SK-N-SH treated with all-trans-retinoic acid at 6 μM for 48 hours (cell line): ENCODE measurements around the gene TNFRSF21.

Experiments used
- ESRRG ChIP-seq: fragments of 250-450 bp; sonication (Bioruptor Pico); IDR thresholded peaks from 2 replicates; pipeline ENCODE4 v1.6.1; 2021; ENCODE audit warnings: mild to moderate bottlenecking
- RARB ChIP-seq: fragments of 250-450 bp; sonication (Bioruptor Pico); IDR thresholded peaks from 2 replicates; pipeline ENCODE4 v1.8.0; 2021; ENCODE audit warnings: mild to moderate bottlenecking, moderate library complexity
- TF ChIP-seq, protein P1 (sequence below): fragments of 250-450 bp; sonication (Bioruptor Pico); IDR thresholded peaks from 2 replicates; pipeline ENCODE4 v1.5.1; 2020; ENCODE audit warnings: low read depth, mild to moderate bottlenecking, moderate library complexity
- TF ChIP-seq, protein P2 (sequence below): fragments of 250-450 bp; sonication (Bioruptor Pico); IDR thresholded peaks from 2 replicates; pipeline ENCODE4 v1.8.0; 2020; ENCODE audit warnings: mild to moderate bottlenecking, moderate library complexity, borderline replicate concordance

DNA sequence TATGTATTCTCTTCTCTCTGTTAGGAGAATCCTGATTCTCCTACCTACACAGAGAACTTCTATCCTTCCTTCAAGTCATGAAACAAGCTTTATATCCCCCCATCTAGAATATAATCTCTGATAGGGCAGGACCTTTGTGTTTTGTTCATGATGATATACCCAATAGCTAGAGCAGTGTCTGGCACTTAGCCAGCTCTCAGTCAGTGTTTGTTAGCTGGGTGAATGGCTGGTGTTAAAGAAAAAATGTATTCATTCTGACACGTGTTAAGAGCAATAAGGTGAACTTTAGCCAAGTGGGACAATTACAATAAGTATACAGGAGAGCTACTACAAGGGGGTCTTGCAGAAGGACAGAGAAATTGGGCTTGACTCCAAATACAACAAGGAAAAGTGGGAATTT, 34.3 kb upstream of the TNFRSF21 start:
- TF ChIP-seq, protein P1, sequence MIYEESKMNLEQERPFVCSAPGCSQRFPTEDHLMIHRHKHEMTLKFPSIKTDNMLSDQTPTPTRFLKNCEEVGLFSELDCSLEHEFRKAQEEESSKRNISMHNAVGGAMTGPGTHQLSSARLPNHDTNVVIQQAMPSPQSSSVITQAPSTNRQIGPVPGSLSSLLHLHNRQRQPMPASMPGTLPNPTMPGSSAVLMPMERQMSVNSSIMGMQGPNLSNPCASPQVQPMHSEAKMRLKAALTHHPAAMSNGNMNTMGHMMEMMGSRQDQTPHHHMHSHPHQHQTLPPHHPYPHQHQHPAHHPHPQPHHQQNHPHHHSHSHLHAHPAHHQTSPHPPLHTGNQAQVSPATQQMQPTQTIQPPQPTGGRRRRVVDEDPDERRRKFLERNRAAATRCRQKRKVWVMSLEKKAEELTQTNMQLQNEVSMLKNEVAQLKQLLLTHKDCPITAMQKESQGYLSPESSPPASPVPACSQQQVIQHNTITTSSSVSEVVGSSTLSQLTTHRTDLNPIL: no peak
- TF ChIP-seq RARB (CRISPR knock-in tag) (no peak), ESRRG (CRISPR knock-in tag) (no peak)
- TF ChIP-seq, protein P2, sequence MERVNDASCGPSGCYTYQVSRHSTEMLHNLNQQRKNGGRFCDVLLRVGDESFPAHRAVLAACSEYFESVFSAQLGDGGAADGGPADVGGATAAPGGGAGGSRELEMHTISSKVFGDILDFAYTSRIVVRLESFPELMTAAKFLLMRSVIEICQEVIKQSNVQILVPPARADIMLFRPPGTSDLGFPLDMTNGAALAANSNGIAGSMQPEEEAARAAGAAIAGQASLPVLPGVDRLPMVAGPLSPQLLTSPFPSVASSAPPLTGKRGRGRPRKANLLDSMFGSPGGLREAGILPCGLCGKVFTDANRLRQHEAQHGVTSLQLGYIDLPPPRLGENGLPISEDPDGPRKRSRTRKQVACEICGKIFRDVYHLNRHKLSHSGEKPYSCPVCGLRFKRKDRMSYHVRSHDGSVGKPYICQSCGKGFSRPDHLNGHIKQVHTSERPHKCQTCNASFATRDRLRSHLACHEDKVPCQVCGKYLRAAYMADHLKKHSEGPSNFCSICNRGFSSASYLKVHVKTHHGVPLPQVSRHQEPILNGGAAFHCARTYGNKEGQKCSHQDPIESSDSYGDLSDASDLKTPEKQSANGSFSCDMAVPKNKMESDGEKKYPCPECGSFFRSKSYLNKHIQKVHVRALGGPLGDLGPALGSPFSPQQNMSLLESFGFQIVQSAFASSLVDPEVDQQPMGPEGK (CRISPR knock-in tag): no peak
